ENCODE measurements around the gene SULF2. TPM values are rescaled to one million over a fixed set of nuclear protein-coding genes. Genes with fewer than 3 reads are reported as not detected.

The SULF2 gene
- total RNA-seq, 4 donors from 2014 or later, result 41.2 to 177 (median 62.3) TPM

- Histone ChIP-seq H3K4me3 (peak overlapping the region in 1 of 2 donors; percentile 6), H3K9me3 (no peaks in the 10 kb centered on the region), H3K36me3 (no peaks in the 10 kb centered on the region), H3K4me1 (peaks cover 0 to 48% (median 22%) of the 10 kb centered on the region in 3 donors), H3K27me3 (no peaks in the 10 kb centered on the region), H3K27ac (peak overlapping the region; percentile 64 to 81 (median 78))
- no peak for TF ChIP-seq EP300 (IDR thresholded peaks at IDR 0.05)
- TF ChIP-seq POLR2AphosphoS5 (IDR thresholded peaks at IDR 0.05), result peak; percentile 35
- peak; percentile 43 for ATAC-seq
- 8 to 14% methylated on average over 5 to 6 of the region's 7 CpGs for WGBS, 2 donors (ENCODE audit: low coverage in 1 of 2)
Measured at GRCh38 chr20:47720636-47721427, 64.4 kb downstream of the SULF2 start.

DNA sequence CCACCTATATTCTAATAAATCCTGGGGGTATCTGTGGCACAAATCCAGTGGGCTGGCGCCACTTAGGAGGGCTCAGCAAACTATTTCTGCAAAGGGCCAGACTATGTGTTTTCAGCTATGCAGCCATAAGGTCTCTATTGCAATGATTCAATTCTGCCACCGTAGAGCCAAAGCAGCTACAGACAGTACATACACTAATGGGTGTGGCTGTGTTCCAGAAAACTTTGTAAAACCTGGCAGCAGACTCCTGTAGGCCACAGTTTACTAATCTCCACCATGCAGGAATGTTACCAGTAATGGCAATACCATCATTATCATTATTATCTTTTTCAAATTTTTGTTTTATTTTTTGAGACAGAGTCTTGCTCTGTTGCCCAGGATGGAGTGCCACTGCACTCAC is 65.7 kb downstream of the SULF2 start:
- TF ChIP-seq EP300 (IDR thresholded peaks at IDR 0.05), result no peak
- no peak for TF ChIP-seq POLR2A (IDR thresholded peaks at IDR 0.05)
- H3K36me3 ChIP-seq, result no peaks in the 10 kb centered on the region
- H3K4me3 ChIP-seq, result no peak overlapping the region
- no peaks in the 10 kb centered on the region for H3K9me3 ChIP-seq
- H3K27me3 ChIP-seq, result no peaks in the 10 kb centered on the region
- WGBS, 2 donors (ENCODE audit: low coverage in 1 of 2), result 58 to 67% methylated on average over 1 to 2 of the region's 2 CpGs
- no peak for ATAC-seq
- peak overlapping the region in 3 of 4 donors; percentile 62 to 81 (median 79) for H3K27ac ChIP-seq
- H3K4me1 ChIP-seq, result peaks cover 0 to 39% (median 22%) of the 10 kb centered on the region in 3 donors

DNA sequence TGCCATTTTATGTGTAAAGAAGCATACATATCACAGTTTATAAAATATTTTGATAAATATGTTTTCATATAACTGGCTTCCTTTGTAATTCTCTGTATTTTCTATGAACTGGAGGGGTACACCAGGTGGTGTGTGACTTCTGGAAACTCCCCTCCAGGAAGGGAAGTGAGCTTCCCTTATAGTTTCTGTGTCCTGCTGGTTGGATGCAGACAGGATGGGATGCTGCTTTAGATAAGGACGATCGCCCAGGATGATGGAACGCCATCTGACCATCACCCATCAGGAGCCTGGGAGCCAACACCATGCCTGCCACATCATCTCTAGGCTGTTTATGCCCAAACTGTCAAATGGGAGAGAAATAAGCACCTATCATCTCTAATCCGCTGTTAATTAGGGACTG is 66.1 kb downstream of the SULF2 start:
- H3K36me3 ChIP-seq, result no peaks in the 10 kb centered on the region
- WGBS, 2 donors (ENCODE audit: low coverage in 1 of 2), result 40 to 52% methylated on average over 2 to 3 of the region's 4 CpGs
- TF ChIP-seq EP300 (IDR thresholded peaks at IDR 0.05) (no peak), POLR2AphosphoS5 (IDR thresholded peaks at IDR 0.05) (no peak), CTCF (IDR thresholded peaks at IDR 0.05) (no peak), POLR2A (IDR thresholded peaks at IDR 0.05) (no peak)
- no peak overlapping the region for H3K4me3 ChIP-seq
- H3K27me3 ChIP-seq, result no peaks in the 10 kb centered on the region
- H3K27ac ChIP-seq, result peak overlapping the region in 3 of 4 donors; percentile 61 to 81 (median 79)
- H3K4me1 ChIP-seq, result peaks cover 0 to 39% (median 22%) of the 10 kb centered on the region in 3 donors
- no peaks in the 10 kb centered on the region for H3K9me3 ChIP-seq
- no peak for ATAC-seq

DNA sequence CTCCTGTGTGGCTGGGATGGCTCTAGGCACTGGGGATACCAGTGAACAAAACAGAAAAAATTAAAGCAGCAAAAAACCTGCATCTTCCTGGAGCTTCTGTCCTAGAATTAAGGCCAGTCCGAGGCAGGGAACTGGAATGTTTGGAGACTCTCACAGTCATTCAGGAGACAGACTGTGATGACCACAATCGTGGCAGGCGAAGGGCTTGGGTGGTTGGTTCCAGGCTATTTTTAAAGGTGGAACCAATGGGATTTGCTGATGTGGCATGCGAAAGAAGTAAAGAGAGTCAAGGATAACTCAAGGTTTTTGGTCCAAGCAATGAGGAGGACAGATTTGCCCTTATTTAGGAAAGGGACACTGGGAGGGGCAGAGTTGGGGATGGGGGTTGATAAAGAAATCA is 66.9 kb downstream of the SULF2 start:
- Histone ChIP-seq H3K27me3 (no peaks in the 10 kb centered on the region), H3K9me3 (no peaks in the 10 kb centered on the region), H3K4me3 (no peak overlapping the region), H3K4me1 (peaks cover 0 to 43% (median 22%) of the 10 kb centered on the region in 3 donors), H3K27ac (peak overlapping the region in 2 of 4 donors; percentile 1 to 79), H3K36me3 (no peaks in the 10 kb centered on the region)
- no peak for ATAC-seq
- TF ChIP-seq CTCF (IDR thresholded peaks at IDR 0.05) (no peak), POLR2AphosphoS5 (IDR thresholded peaks at IDR 0.05) (no peak), EP300 (IDR thresholded peaks at IDR 0.05) (no peak)
- 68 to 84% methylated on average over 4 of the region's 4 CpGs for WGBS, 2 donors (ENCODE audit: low coverage in 1 of 2)

DNA sequence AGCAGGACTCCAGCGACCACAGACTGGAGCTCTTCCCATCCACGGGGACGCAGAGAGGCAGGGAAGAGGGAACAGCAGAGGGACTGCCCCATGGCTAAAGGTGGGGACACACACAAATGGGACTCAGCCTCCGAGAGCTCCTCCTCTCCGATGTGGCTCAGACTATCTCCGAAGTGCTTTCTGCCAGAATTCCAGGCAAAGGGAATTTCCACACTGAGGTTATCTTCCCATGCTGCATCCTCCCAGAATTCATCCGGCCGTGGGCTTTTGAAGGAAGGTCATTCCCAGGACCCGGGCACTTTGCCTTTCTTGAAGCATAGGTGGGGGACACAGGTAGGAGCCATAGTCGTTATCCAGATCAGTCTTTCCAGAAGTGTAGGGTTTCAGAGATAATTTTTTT is 67.9 kb downstream of the SULF2 start:
- H3K4me3 ChIP-seq, result no peak overlapping the region
- WGBS, 2 donors (ENCODE audit: low coverage in 1 of 2), result 55 to 61% methylated on average over 9 to 10 of the region's 10 CpGs
- H3K4me1 ChIP-seq, result peaks cover 0 to 50% (median 22%) of the 10 kb centered on the region in 3 donors
- no peaks in the 10 kb centered on the region for H3K36me3 ChIP-seq
- no peaks in the 10 kb centered on the region for H3K27me3 ChIP-seq
- ATAC-seq, result no peak
- no peak for TF ChIP-seq POLR2AphosphoS5 (IDR thresholded peaks at IDR 0.05)
- TF ChIP-seq EP300 (IDR thresholded peaks at IDR 0.05), result no peak
- TF ChIP-seq POLR2A (IDR thresholded peaks at IDR 0.05), result no peak
- no peak overlapping the region for H3K27ac ChIP-seq
- H3K9me3 ChIP-seq, result no peaks in the 10 kb centered on the region

- 77 to 79% methylated on average over 22 to 26 of the region's 26 CpGs for WGBS, 2 donors (ENCODE audit: low coverage in 1 of 2)
- H3K4me1 ChIP-seq, result peaks cover 0 to 43% (median 4%) of the 10 kb centered on the region in 3 donors
- no peak overlapping the region for H3K27ac ChIP-seq
- no peaks in the 10 kb centered on the region for H3K36me3 ChIP-seq
- H3K27me3 ChIP-seq, result no peaks in the 10 kb centered on the region
- no peak for ATAC-seq
- TF ChIP-seq POLR2AphosphoS5 (IDR thresholded peaks at IDR 0.05), result no peak
- no peak overlapping the region for H3K4me3 ChIP-seq
- H3K9me3 ChIP-seq, result no peaks in the 10 kb centered on the region
Measured at GRCh38 chr20:47713878-47714450, 71.3 kb downstream of the SULF2 start.
